ENCODE results near the gene COL12A1.

- TF ChIP-seq CTCF (IDR thresholded peaks at IDR 0.05 in 4 of 5, conservative IDR thresholded peaks at IDR 0.05 in 1 of 5): no peak
- TF ChIP-seq POLR2A (IDR thresholded peaks at IDR 0.05): no peak
Measured at GRCh38 chr6:75196081-75196687, 9.7 kb downstream of the COL12A1 start.

All from gastrocnemius medialis (tissue), 4 donors.